Kidney epithelial cell (primary cell): ENCODE results near the gene SEMA5A. TPM values are rescaled to one million over a fixed set of nuclear protein-coding genes. Genes with fewer than 3 reads are reported as not detected.

Source experiments
- DNase-seq: peaks from one replicate; pipeline ENCODE4 v3.0.0-alpha.2; 2010; ENCODE audit warnings: low read depth
- H3K27me3 ChIP-seq: 2 replicates; pipeline ENCODE4 v1.6.0; 2011; ENCODE audit warnings: low read length; ENCODE audit not compliant: control insufficient read depth, insufficient read depth
- H3K36me3 ChIP-seq: 2 replicates; pipeline ENCODE4 v1.5.1; 2011; ENCODE audit warnings: low read length; ENCODE audit not compliant: control insufficient read depth, insufficient read depth
- H3K4me3 ChIP-seq: 2 replicates; pipeline ENCODE4 v1.5.1; 2011; ENCODE audit warnings: low read depth, mild to moderate bottlenecking, control low read depth, low read length
- total RNA-seq: library from RNA; depleted of rRNA; stranded (reverse); fragments of >200 nt; gene quantifications from 2 replicates; pipeline ENCODE4 v1.2.3, GENCODE V29; 2015
- TF ChIP-seq, protein P1 (sequence below): IDR thresholded peaks from 2 replicates; pipeline ENCODE4 v1.5.1; 2011; ENCODE audit warnings: mild to moderate bottlenecking, moderate library complexity, low read length, control low read depth, inconsistent platforms; ENCODE audit not compliant: insufficient read depth, poor library complexity, severe bottlenecking

SEMA5A gene
- total RNA-seq, 1 donor from 2014 or later: 4.7 TPM

DNA sequence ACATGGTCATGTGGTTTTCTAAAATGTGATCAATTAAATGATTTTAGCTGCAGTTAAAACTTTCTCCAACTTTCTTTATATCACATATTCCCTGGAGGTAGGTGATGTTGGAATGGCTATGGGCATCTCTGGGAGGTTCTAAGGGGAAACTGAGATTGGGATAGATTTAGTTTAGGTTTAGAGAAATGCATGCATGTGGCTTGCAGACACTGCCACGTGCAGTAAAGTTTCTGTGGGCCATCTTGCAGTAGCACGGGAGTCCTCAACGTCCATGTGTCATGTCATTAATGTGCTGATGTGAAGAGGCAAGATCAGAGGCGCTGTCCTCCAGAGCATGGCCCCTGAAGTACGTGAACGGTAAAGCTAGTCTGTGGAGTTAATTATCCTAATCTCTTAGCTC lies 532.7 kb downstream of the SEMA5A start:
- Histone ChIP-seq H3K4me3 (no peak overlapping the region), H3K27me3 (no peaks in the 10 kb centered on the region), H3K36me3 (no peaks in the 10 kb centered on the region)
- no peak for DNase-seq
- TF ChIP-seq, protein P1, sequence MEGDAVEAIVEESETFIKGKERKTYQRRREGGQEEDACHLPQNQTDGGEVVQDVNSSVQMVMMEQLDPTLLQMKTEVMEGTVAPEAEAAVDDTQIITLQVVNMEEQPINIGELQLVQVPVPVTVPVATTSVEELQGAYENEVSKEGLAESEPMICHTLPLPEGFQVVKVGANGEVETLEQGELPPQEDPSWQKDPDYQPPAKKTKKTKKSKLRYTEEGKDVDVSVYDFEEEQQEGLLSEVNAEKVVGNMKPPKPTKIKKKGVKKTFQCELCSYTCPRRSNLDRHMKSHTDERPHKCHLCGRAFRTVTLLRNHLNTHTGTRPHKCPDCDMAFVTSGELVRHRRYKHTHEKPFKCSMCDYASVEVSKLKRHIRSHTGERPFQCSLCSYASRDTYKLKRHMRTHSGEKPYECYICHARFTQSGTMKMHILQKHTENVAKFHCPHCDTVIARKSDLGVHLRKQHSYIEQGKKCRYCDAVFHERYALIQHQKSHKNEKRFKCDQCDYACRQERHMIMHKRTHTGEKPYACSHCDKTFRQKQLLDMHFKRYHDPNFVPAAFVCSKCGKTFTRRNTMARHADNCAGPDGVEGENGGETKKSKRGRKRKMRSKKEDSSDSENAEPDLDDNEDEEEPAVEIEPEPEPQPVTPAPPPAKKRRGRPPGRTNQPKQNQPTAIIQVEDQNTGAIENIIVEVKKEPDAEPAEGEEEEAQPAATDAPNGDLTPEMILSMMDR: no peak

DNA sequence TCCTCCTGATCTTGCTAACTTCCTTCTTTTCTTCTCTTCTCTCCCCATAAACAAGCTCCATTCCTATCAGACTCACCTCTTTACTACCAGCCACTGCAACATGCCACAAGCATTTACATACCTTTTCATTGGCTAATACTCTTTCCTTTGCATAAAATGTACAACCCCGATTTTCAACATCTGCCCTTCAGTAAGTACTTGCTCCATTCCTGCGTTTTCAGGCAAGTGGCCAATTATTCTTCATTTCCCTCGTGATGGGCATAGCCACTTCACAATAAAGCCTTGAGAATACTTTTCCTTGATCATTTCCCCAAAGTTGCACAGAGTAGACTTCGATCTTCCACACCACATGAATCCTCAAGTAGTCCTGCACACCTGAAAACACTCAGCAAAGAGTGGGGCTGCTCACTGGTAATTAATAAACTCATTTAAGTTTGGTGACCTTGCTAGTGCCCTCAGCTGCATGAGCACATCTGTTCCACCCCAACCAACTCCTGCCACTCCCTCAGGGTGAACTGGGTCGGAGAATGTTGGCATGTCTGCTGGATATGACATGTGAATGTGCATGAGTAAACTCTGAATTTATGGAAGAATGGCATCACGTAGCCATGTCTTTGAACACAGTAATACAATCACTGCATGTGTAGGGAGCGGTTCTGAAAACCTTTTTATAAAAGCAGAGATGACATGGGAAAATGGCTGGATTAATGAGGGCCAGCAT lies 535.8 kb downstream of the SEMA5A start:
- H3K4me3 ChIP-seq: no peak overlapping the region
- no peak for DNase-seq
- TF ChIP-seq, protein P1: no peak
- H3K36me3 ChIP-seq: no peaks in the 10 kb centered on the region
- H3K27me3 ChIP-seq: no peaks in the 10 kb centered on the region

DNA sequence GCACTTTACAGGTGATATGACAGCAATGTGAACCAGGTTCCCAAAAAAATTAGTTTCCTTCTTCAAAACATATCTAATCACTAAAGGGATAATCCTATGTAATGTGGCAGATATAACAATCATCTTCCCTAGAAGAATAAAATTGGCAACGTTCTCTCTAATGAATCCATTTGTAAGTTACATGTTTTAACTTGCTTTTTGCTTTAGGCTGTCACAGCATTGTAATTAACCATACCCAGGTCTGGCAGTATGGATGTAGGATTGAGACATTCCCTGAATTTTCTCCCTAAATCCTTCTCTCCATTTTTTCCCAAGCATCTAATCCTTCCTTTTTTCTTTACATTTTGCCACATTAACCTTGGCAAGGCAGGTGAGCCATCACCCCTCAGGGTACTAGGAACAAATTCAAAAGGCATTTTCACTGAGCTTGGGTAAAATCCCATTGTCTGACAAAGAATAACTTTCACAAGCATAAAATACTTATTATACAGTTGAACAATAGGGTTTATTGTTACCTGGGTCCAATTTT lies 548.3 kb downstream of the SEMA5A start:
- no peaks in the 10 kb centered on the region for H3K36me3 ChIP-seq
- DNase-seq: no peak
- no peak overlapping the region for H3K4me3 ChIP-seq
- H3K27me3 ChIP-seq: no peaks in the 10 kb centered on the region
- TF ChIP-seq, protein P1: no peak

DNA sequence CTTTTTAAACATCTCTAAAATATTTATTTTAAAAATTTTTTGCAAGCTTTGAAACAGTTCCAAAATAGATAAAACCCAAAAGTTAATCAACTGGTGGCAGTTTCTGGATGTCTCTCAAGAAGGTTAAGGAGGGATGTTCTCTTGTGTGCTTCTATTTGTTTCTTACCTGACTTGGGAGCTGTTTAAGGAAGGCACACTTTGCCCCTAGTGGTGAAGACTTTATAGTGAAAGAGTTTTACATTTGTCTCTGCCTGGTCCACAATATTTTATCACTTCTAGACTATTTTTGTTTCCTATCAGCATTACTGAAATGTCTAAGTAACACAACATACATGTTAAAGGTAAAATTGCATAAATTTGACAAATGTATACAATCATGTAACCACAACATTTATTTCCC lies 552.8 kb downstream of the SEMA5A start:
- no peaks in the 10 kb centered on the region for H3K27me3 ChIP-seq
- H3K36me3 ChIP-seq: no peaks in the 10 kb centered on the region
- H3K4me3 ChIP-seq: no peak overlapping the region
- no peak for DNase-seq
- TF ChIP-seq, protein P1: peak; percentile 59

Other genes starting within 250 kb of the SEMA5A start
- not detected in 2 replicates for gene TAS2R1, start 84.3 kb upstream of the SEMA5A start, total RNA-seq